Activated naive CD8-positive, alpha-beta T cell treated with anti-CD3 and anti-CD28 coated beads, Interleukin-2, amount 50 U/mL, for 24 hours (primary cell): Measurements from ENCODE around the gene KIF26B.
"Not testable (repeated sequence)": the region's sequence is repeated elsewhere in the genome, so short reads cannot be mapped to it uniquely, and the experiment has no call there.

Experiments used
- ATAC-seq: fragments of 150-1000 bp; cut with Tn5 transposase; one replicate; pipeline ENCODE4 v1.10.0; 2021
- DNase-seq: peaks from one replicate; pipeline ENCODE4 v3.0.0; 2021
- H3K27ac Mint-ChIP-seq: one replicate; pipeline ENCODE4 v1.8.0; 2021; ENCODE audit warnings: mild to moderate bottlenecking, mixed read lengths
- H3K27me3 Mint-ChIP-seq: one replicate; pipeline ENCODE4 v1.8.0; 2021; ENCODE audit warnings: mixed read lengths
- H3K36me3 Mint-ChIP-seq: one replicate; pipeline ENCODE4 v1.8.0; 2021; ENCODE audit warnings: low read depth, mixed read lengths
- H3K4me1 Mint-ChIP-seq: one replicate; pipeline ENCODE4 v1.8.0; 2021; ENCODE audit warnings: mixed read lengths
- H3K4me3 Mint-ChIP-seq: one replicate; pipeline ENCODE4 v1.8.0; 2021; ENCODE audit warnings: mild to moderate bottlenecking, moderate library complexity, mixed read lengths
- H3K9me3 Mint-ChIP-seq: one replicate; pipeline ENCODE4 v1.8.0; 2021; ENCODE audit warnings: mixed read lengths

Gene KIF26B

DNA sequence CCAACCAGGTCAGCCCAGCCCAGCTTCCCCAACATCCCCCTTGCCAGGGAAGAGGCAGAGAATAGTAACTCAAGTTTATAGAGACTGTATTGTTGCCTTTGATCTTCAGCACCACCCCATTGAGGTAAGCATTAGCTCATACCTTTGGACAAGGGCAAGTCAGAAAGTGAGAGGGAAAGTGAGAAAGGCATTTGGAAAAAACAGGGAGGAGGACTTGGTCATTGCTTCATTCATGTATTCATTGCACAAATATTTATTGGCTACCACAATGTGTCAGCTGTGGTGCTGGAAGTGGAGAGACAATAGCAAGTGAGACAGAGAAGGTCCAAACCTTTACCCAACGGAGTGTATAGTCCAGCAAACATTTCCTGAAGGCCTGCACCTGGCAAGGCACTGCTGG is 561.2 kb downstream of the KIF26B start:
- H3K27ac Mint-ChIP-seq: no peak overlapping the region
- no peaks in the 10 kb centered on the region for H3K9me3 Mint-ChIP-seq
- no peak for DNase-seq

DNA sequence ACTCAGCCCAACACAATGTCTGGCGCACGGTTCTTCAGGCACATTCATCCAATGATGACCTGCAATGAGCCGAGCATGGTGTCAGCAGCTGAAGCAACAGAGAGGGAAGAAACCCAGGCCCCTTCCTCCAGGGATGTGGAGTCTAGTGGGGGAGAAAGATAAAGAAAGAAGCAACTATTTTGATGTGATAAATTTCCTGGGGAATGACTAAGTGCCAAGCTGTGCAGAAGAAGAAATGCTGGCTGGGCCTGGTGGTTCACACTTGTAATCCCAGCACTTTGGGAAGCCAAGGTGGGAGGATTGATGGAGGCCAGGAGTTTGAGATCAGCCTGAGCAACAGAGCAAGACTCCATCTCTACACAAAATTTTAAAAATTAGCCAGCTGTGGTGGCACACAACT is 561.8 kb downstream of the KIF26B start:
- no peak for DNase-seq
- Mint-ChIP-seq H3K36me3 (no peaks in the 10 kb centered on the region), H3K27me3 (no peaks in the 10 kb centered on the region), H3K4me1 (no peaks in the 10 kb centered on the region), H3K27ac (no peak overlapping the region), H3K9me3 (no peaks in the 10 kb centered on the region), H3K4me3 (no peak overlapping the region)
- no peak for ATAC-seq

More for the DNA sequence above, 561.2 kb downstream of the KIF26B start:
- ATAC-seq: no peak
- no peak overlapping the region for H3K4me3 Mint-ChIP-seq
- H3K4me1 Mint-ChIP-seq: no peaks in the 10 kb centered on the region
- H3K36me3 Mint-ChIP-seq: no peaks in the 10 kb centered on the region
- no peaks in the 10 kb centered on the region for H3K27me3 Mint-ChIP-seq

DNA sequence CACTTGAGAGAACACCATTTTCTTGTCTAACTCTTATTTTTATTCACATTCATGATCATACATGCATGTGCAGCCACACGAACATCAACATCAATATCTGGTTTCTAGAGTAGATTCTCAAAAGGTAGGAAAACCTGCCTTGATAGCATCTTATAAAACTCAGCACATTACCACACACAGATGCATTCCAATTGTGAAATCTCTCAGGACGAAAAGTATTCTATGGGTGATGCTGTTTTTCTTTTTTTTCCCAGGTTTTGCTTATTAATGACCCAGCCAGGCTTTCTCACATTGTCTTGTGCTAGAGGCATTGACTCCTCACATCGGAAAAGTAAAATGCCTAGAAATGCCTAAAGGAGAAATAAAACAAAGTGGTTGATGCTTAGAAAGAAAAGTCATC is 562.8 kb downstream of the KIF26B start:
- H3K4me3 Mint-ChIP-seq: no peak overlapping the region
- no peak overlapping the region for H3K27ac Mint-ChIP-seq
- no peaks in the 10 kb centered on the region for H3K36me3 Mint-ChIP-seq
- H3K9me3 Mint-ChIP-seq: no peaks in the 10 kb centered on the region
- H3K4me1 Mint-ChIP-seq: no peaks in the 10 kb centered on the region
- no peaks in the 10 kb centered on the region for H3K27me3 Mint-ChIP-seq
- DNase-seq (no peak), ATAC-seq (no peak)

DNA sequence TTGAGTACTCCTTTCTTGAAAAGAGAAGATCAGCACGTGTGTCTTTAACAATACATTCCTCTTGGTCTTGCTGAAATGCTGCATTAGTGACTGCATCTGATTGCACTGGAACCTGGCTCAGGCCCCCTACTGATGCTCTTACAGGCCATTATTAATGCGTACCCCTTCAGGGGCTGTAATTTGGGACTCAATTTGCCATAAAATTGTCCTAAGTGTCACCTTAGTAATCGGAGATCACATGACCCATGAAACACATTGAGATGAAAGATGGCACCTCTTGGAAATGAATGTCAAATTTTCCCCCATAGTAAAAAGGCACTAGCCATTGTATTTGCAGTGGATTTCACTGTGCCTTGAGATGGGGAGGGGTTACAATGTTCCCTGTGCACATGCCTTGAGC is 563.3 kb downstream of the KIF26B start:
- Mint-ChIP-seq H3K4me1 (no peaks in the 10 kb centered on the region), H3K27me3 (no peaks in the 10 kb centered on the region), H3K9me3 (no peaks in the 10 kb centered on the region), H3K27ac (no peak overlapping the region), H3K36me3 (no peaks in the 10 kb centered on the region), H3K4me3 (no peak overlapping the region)
- DNase-seq (no peak), ATAC-seq (no peak)

DNA sequence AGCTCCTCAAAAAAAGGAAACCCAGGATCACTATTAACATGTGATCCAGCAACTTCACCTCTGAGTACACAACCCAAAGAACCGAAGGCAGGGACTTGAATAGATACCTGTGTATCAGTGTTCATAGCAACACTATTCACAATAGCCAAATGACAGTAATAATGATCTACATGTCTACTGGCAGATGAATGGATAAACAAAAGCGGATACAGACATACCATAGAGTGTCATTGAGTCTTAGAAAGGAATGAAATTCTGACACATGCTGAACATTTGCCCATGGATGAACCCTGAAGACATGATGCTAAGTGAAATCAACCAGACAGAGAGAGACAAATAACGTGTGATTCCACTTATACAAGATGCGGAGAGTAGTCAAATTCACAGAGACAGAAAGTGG is 564.2 kb downstream of the KIF26B start:
- no peaks in the 10 kb centered on the region for H3K4me1 Mint-ChIP-seq
- DNase-seq (no peak), ATAC-seq (no peak)
- no peak overlapping the region for H3K4me3 Mint-ChIP-seq
- no peak overlapping the region for H3K27ac Mint-ChIP-seq
- H3K27me3 Mint-ChIP-seq: no peaks in the 10 kb centered on the region
- H3K9me3 Mint-ChIP-seq: no peaks in the 10 kb centered on the region
- no peaks in the 10 kb centered on the region for H3K36me3 Mint-ChIP-seq

DNA sequence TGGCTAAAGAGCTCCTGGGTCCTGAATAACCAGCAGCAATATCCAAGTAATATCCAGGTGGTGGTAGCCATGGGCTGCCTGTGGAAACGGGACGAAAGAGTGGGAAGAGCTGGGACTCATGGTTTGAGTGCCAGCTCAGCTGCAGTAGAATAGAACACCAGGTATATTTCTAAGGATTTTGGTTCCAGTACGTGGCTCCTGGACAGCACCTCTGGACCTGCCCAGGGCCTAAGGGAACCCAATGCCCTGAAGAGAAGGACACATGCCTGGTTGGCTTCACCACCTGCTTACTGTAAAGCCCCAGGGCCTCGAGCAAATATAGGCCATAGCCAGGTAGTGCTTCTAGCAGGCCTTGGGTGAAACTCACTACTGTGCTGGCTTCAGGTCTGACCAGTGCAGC is 566.7 kb downstream of the KIF26B start:
- Mint-ChIP-seq H3K9me3 (peaks cover 20% of the 10 kb centered on the region), H3K4me3 (no peak overlapping the region), H3K36me3 (peaks cover 2% of the 10 kb centered on the region), H3K27me3 (no peaks in the 10 kb centered on the region), H3K4me1 (no peaks in the 10 kb centered on the region), H3K27ac (no peak overlapping the region)
- DNase-seq (no peak), ATAC-seq (no peak)

DNA sequence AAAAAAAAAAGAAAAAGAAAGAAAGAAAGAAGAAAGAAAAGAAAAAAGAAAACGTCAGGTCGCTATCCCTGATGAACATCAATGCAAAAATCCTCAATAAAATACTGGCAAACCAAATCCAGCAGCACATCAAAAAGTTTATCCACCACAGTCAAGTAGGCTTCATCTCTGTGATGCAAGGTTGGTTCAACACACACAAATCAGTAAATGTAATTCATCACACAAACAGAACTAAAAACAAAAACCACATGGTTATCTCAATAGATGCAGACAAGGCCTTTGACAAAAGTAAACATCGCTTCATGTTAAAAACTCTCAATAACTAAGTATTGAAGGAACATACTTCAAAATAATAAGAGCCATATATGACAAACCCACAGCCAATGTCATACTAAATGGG is 573.2 kb downstream of the KIF26B start:
- not testable (repeated sequence) for H3K4me1 Mint-ChIP-seq, H3K36me3 Mint-ChIP-seq, DNase-seq, H3K27ac Mint-ChIP-seq, H3K27me3 Mint-ChIP-seq, H3K4me3 Mint-ChIP-seq, ATAC-seq
- peaks cover 72% of the 10 kb centered on the region for H3K9me3 Mint-ChIP-seq

DNA sequence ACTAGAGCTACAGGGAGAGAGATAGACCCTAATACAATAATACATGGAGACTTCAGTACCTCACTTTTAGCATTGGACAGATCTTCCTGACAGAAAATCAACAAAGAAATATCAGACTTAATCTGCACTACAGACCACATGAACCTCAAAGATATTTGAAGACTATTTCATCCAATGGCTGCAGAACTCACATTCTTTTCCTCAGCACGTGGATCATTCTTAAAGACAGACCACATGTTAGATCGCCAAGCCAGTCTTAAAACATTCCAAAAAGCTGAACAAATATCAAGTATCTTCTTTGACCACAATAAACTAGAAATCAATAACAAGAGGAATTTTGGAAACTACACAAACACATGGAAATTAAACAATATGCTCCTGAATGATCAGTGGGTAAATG is 576.0 kb downstream of the KIF26B start:
- no peaks in the 10 kb centered on the region for H3K27me3 Mint-ChIP-seq
- ATAC-seq (no peak), DNase-seq (no peak)
- H3K27ac Mint-ChIP-seq: no peak overlapping the region
- peaks cover 6% of the 10 kb centered on the region for H3K36me3 Mint-ChIP-seq
- no peak overlapping the region for H3K4me3 Mint-ChIP-seq
- H3K4me1 Mint-ChIP-seq: no peaks in the 10 kb centered on the region
- peaks cover 65% of the 10 kb centered on the region for H3K9me3 Mint-ChIP-seq

DNA sequence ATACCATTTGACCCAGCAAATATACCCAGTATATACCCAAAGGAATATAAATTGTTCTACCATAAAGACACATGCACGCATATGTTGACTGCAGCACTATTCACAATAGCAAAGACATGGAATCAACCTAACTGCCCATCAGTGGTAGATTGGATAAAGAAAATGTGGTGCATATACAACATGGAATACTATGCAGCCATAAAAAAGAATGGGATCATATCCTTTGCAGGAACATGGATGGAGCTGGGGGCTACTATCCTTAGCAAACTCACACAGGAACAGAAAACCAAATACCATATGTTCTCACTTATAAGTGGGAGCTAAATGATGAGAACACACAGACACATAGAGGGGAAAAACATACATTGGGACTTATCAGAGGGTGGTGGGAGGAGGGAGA is 585.6 kb downstream of the KIF26B start:
- H3K9me3 Mint-ChIP-seq: peaks cover 18% of the 10 kb centered on the region
- H3K27ac Mint-ChIP-seq, H3K4me3 Mint-ChIP-seq, H3K27me3 Mint-ChIP-seq, ATAC-seq, H3K4me1 Mint-ChIP-seq, H3K36me3 Mint-ChIP-seq, DNase-seq: not testable (repeated sequence)

DNA sequence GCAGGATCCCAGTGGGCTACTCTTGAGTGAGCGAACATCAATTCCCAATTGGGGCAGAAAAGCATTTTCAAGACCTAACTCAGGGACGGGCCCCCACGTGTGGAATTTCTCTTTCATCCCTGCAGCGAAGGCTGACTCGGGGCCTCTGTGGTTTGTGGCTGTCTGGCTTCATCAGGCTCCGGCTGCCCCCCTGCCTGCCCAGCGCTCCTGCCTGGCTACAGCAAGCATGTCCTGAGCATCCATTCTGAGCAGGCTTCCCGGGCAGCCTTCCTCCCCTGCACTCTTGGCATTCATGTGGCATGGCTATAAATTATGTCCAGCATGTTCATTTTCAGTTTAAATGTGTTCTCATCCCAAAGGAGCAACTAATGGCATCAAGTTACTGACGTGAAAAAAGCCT is 588.1 kb downstream of the KIF26B start:
- Mint-ChIP-seq H3K4me1 (no peaks in the 10 kb centered on the region), H3K4me3 (no peak overlapping the region), H3K36me3 (peaks cover 25% of the 10 kb centered on the region), H3K9me3 (peaks cover 28% of the 10 kb centered on the region), H3K27ac (no peak overlapping the region), H3K27me3 (no peaks in the 10 kb centered on the region)
- DNase-seq (no peak), ATAC-seq (no peak)

DNA sequence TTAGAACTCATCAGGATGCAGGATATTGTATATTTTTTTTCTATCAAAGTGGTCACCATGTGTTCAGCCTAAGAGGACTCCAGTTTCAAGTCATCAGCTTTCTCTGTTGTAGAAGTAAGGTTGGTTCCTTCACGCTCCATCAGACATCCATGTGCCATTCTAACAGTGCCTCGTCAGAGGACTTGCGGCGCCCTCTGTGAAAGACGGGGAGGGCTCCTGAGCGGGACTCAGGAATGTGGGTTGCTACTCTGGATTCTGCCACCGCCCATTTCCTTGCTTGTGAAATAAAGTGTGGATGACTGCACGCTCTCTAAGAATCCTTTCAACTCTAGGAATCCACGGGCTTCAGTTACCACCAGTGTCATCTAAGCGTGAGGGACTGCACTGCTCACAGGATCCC is 593.5 kb downstream of the KIF26B start:
- no peaks in the 10 kb centered on the region for H3K27me3 Mint-ChIP-seq
- peaks cover 64% of the 10 kb centered on the region for H3K36me3 Mint-ChIP-seq
- H3K27ac Mint-ChIP-seq: no peak overlapping the region
- ATAC-seq (no peak), DNase-seq (no peak)
- H3K4me3 Mint-ChIP-seq: no peak overlapping the region
- H3K9me3 Mint-ChIP-seq: peaks cover 28% of the 10 kb centered on the region
- H3K4me1 Mint-ChIP-seq: no peaks in the 10 kb centered on the region

DNA sequence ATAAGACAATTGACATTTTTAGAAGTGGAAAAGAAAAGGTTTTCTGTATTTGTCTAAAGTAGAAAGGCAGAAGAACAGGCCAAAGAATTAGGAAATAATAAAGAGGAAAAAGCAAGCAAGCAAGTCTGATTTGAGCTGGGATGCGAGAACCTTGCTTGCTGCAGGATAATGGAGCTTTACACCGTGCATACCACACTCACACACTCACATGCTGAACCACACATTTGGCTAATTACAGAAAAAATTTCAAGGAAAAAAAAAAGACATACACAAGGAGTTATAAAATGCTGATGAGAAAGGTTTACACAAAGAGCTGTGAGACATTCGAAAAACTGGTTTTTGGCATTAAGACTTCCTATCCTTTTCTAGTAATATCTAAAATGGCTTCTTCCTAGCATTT is 593.9 kb downstream of the KIF26B start:
- H3K4me3 Mint-ChIP-seq: no peak overlapping the region
- H3K27me3 Mint-ChIP-seq: no peaks in the 10 kb centered on the region
- DNase-seq: no peak
- H3K9me3 Mint-ChIP-seq: peaks cover 28% of the 10 kb centered on the region
- peaks cover 64% of the 10 kb centered on the region for H3K36me3 Mint-ChIP-seq
- no peaks in the 10 kb centered on the region for H3K4me1 Mint-ChIP-seq
- no peak overlapping the region for H3K27ac Mint-ChIP-seq
- no peak for ATAC-seq

DNA sequence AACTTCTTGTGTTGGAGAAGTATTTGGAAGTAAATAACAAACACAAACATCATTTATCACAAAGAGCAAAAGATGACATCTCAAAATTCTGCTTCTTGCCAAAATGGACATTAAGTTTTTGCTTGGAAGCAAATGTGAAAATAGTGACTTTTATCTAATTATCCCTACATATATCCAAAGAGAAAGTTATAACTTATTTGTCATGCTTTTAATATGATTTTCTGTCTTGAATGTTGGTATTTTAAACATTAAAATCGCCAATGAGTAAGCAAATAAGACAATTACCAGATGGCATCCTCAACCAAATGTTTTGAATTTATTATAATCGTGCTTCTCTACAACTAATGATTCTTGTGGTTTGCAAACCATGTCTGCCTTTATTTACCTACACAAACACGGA is 594.3 kb downstream of the KIF26B start:
- Mint-ChIP-seq H3K27me3 (no peaks in the 10 kb centered on the region), H3K27ac (no peak overlapping the region), H3K36me3 (peaks cover 64% of the 10 kb centered on the region), H3K4me3 (no peak overlapping the region), H3K9me3 (peaks cover 28% of the 10 kb centered on the region), H3K4me1 (no peaks in the 10 kb centered on the region)
- DNase-seq (no peak), ATAC-seq (no peak)

DNA sequence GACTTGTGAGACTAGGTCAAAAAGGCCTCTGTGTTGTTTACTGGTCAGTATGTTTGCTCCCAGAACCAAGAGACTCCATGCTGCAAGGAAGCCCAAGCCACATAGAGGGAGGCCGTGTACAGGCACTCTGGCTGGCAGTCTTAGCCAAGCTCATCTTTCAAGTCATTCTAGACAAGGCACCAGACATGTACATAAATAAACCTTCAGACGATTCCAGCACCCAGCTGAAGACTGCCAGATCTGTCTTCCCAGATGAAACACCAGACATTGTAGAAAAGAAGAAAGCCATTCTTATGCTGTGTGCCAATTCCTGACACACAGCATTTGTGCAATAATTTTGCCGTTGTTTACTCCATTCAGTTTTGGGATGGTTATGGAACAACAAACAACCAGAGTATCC is 595.5 kb downstream of the KIF26B start:
- no peak for DNase-seq
- H3K9me3 Mint-ChIP-seq: peaks cover 25% of the 10 kb centered on the region
- H3K27me3 Mint-ChIP-seq: no peaks in the 10 kb centered on the region
- peaks cover 60% of the 10 kb centered on the region for H3K36me3 Mint-ChIP-seq
- H3K4me1 Mint-ChIP-seq: no peaks in the 10 kb centered on the region
- no peak overlapping the region for H3K27ac Mint-ChIP-seq
- no peak overlapping the region for H3K4me3 Mint-ChIP-seq
- ATAC-seq: no peak

DNA sequence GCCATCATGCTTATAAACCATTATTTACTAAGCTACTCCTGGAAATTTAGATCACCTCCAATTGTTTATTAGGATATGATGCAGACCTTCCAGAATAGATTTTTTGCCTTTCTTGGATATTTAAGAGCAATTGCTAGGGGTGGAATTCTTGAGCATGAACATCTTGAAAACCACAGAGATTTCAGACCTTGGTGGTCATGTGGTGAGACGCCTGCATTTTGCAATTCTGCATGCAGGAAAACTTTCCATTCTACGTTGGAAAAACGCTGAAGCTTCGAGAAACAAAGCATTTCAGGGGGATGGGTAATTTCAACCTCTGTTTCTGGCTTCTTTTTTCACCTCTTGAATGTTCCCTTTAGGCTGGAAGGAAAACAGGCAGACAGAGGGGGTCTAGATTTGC is 596.3 kb downstream of the KIF26B start:
- no peak for DNase-seq

DNA sequence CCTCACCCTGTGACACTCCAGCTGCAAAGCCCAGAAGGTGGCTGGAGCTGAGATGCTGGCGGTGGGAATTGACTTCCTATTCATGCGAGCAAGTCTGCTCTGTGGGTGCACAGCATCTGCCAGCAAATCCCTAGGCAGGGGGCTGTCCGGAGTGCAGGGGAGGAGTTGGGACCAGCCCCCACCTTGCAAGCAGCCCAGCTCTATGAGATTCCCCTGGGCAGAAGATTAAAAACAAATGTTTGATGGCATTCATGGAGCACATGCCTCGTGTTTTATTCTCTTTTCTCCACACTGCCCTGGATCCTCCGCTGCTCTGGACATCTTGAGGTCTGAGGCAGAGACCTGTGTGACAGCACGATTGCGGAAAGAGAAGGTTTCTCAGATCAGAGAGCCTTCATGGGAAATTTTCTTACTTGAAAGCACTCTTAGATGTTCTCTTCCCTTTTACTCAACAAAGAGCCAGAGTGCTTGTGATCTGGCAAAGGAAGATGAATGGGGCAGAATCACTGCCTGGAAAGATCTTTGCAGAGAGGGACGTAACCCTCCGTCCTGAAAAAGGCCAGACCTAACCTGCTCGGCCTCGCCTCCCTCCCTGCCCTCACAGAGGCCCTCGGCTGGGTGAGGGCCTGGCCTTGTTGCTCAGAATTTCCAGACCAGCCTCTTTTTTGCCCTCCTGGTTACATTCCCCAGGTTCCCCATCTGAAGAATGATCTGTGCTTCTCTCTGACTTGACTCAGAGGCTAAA is 597.1 kb downstream of the KIF26B start:
- no peaks in the 10 kb centered on the region for H3K4me1 Mint-ChIP-seq
- no peak overlapping the region for H3K27ac Mint-ChIP-seq
- DNase-seq: no peak
- peaks cover 50% of the 10 kb centered on the region for H3K36me3 Mint-ChIP-seq
- H3K4me3 Mint-ChIP-seq: no peak overlapping the region
- no peak for ATAC-seq
- H3K27me3 Mint-ChIP-seq: no peaks in the 10 kb centered on the region
- H3K9me3 Mint-ChIP-seq: peaks cover 28% of the 10 kb centered on the region

More for the DNA sequence above, 596.3 kb downstream of the KIF26B start:
- ATAC-seq: no peak
- Mint-ChIP-seq H3K36me3 (peaks cover 58% of the 10 kb centered on the region), H3K27ac (no peak overlapping the region), H3K4me3 (no peak overlapping the region), H3K9me3 (peaks cover 31% of the 10 kb centered on the region), H3K4me1 (no peaks in the 10 kb centered on the region), H3K27me3 (no peaks in the 10 kb centered on the region)
